Activated CD8-positive, alpha-beta memory T cell treated with anti-CD3 and anti-CD28 coated beads, Interleukin-2, amount 50 U/mL, for 1 hour (primary cell): ENCODE data around the gene SURF2.

Experiments used
- DNase-seq: peaks from one replicate; pipeline ENCODE4 v3.0.0-alpha.2; 2020; ENCODE audit errors: extremely low read depth

The SURF2 gene

GRCh38 chr9:133397370-133397769, 41.0 kb downstream of the SURF2 start:
- no peak for DNase-seq

DNA sequence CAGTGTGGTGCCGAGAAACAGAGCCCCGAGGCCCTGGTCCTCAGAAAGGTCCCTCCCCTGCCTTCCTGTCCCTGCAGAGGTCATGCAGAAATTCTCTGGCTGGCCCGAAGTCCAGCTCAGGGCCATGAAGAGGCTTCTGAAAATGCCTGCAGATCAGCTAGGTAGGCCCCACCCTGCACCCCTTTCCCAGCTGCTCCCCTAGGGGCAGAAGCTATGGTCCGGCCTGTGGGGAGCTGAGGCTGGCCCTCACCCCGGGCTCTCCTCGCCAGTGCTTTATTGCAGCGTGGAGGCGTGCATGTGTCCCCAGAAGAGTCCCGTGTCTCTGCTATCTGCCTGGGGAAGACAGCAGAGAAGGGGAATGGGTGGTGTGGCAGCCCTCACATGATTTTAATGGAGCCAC, 41.5 kb downstream of the SURF2 start:
- no peak for DNase-seq

DNA sequence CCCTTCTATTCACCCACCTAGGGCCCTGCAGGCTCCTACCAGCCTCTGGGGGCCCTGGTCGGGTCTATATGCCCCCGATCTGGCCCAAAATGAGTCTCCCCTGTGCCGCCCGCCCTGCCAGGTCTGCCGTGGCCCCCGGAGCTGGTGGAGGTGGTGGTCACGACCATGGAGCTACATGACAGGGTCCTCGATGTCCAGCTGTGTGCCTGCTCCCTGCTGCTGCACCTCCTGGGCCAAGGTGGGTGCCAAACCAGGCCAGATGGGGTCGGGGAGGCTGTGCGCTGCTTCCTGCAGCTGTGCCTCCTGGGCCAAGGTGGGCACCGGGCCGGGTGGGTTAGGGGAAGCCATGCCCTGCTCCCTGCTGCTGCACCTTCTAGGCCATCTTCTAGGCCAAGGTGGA, 43.9 kb downstream of the SURF2 start:
- no peak for DNase-seq

GRCh38 chr9:133401588-133401987, 45.2 kb downstream of the SURF2 start:
- DNase-seq, result no peak

DNA sequence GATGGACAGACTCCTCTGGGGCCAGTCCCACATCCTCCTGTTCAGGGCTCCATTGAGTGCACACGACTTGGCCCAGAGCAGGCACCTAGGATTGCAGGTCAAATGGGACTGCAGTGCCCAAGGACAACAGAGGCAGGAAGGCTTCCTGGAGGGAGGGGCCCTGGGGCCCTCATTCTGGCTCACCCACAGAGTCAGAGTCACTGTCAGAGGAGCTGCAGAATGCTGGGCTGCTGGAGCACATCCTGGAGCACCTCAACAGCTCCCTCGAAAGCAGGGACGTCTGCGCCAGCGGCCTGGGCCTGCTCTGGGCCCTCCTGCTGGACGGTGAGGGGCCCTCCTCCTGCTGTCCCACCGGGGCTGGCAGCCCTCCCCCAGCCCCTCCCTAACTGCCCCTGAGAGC, 46.3 kb downstream of the SURF2 start:
- no peak for DNase-seq

- peak; percentile 41 for DNase-seq
Measured at GRCh38 chr9:133403766-133404453, 47.6 kb downstream of the SURF2 start.

GRCh38 chr9:133404454-133405002, 48.2 kb downstream of the SURF2 start:
- DNase-seq, result no peak

DNA sequence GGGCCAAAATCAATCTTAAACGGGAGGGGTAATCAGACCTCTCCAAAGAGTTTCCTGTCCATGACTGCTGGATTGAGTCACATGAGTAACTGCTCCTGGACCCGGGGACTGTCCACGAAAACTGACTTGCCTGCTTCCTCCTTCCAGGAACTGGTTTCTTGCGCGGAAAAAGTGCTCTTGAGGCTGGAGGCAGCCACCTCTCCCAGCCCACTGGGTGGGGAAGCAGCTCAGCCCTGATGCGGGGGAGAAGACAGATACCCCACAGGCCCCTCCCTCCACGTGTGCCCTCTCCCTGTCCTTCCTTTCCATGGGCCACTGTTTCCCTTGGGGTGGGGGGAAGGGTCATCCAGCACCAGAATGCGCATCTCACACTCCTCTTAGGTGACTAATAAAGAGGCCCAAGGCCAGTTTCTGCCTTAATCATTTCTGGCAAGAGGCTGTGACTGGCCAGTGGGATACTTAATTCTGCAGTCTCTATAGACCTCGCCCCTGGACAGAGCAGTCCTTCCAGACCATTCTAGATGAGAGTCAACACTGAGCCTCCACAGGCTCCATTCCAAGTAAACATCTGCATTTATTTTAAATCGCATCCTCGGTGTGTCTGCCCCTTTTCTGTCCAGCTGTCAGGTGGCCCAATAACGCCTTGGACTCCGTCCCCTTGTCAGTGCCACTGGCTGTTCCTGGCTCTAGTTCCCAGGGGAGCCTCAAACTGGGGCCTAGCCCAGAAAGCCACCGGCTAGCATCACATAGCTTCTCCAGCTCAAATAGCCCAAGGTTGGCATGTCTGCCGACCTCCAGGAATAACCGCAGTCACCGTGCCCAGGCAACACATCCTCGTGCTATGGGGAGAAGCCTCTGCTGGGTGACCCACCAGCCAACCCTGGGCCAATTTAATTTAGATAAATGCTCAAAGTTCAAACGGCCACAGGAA, 49.4 kb downstream of the SURF2 start:
- no peak for DNase-seq

- peak; percentile 41 for DNase-seq
Measured at GRCh38 chr9:133406480-133407307, 50.3 kb downstream of the SURF2 start.

- DNase-seq, result no peak
Measured at GRCh38 chr9:133408042-133408441, 51.7 kb downstream of the SURF2 start.
